PC-9 (cell line): ENCODE measurements around the gene ARFGEF3. TPM values are rescaled to one million over a fixed set of nuclear protein-coding genes. Genes with fewer than 3 reads are reported as not detected.

Source experiments
- BruUV-seq: library from RNA; stranded (reverse); fragments of 400-500 nt; replicated peaks from 2 replicates; lab custom pipeline; 2021; lab: Mats Ljungman, UMichigan
- CTCF ChIA-PET: fragments of 300-600 bp; sonication (Branson Sonifier 250); formaldehyde crosslinking; loops from one replicate; lab custom pipeline; 2022; ENCODE audit warnings: antibody characterized with exemption; lab: Charles Lee
- POLR2A ChIA-PET: fragments of 300-600 bp; sonication (Branson Sonifier 250); formaldehyde crosslinking; loops from one replicate; lab custom pipeline; 2022; ENCODE audit warnings: antibody characterized with exemption; ENCODE audit not compliant: unreplicated experiment; lab: Charles Lee
- DNase-seq, 2 experiments: peaks; one replicate each; pipeline versions ENCODE4 v3.0.0 to v3.0.0-alpha.2; 2015 to 2022; ENCODE audit warnings: mixed read lengths in 1 of 2
- H2AFZ ChIP-seq: fragments of 200-600 bp; sonication (generic); 2 replicates; pipeline ENCODE4 v1.8.1; 2017; ENCODE audit warnings: antibody characterized with exemption
- H3F3A ChIP-seq: fragments of 200-600 bp; sonication (generic); 2 replicates; pipeline ENCODE4 v1.8.1; 2017; ENCODE audit warnings: antibody characterized with exemption, mild to moderate bottlenecking, low read depth; ENCODE audit not compliant: insufficient read depth
- H3K27ac ChIP-seq: fragments of 200-600 bp; sonication (generic); 2 replicates; pipeline ENCODE4 v1.6.1; 2016; ENCODE audit warnings: mixed run types
- H3K27me3 ChIP-seq: fragments of 200-600 bp; sonication (generic); 2 replicates; pipeline ENCODE4 v1.6.1; 2016; ENCODE audit warnings: low read depth, mixed run types; ENCODE audit not compliant: insufficient read depth
- H3K36me3 ChIP-seq: fragments of 200-600 bp; sonication (generic); 2 replicates; pipeline ENCODE4 v1.6.1; 2016; ENCODE audit warnings: low read depth, mixed run types
- H3K4me1 ChIP-seq: fragments of 200-600 bp; sonication (generic); replicated peaks from 2 replicates; pipeline ENCODE4 v1.6.1; 2016; ENCODE audit warnings: mixed run types; ENCODE audit not compliant: insufficient read depth
- H3K4me2 ChIP-seq: fragments of 200-600 bp; sonication (generic); 2 replicates; pipeline ENCODE4 v1.6.1; 2017; ENCODE audit warnings: mixed run types
- H3K4me3 ChIP-seq: fragments of 200-600 bp; sonication (generic); 2 replicates; pipeline ENCODE4 v1.6.1; 2016; ENCODE audit warnings: mixed run types
- H3K79me2 ChIP-seq: fragments of 200-600 bp; sonication (generic); 2 replicates; pipeline ENCODE4 v1.6.1; 2017; ENCODE audit warnings: low read depth, mixed run types
- H3K9me2 ChIP-seq: fragments of 200-600 bp; sonication (generic); 2 replicates; pipeline ENCODE4 v1.8.1; 2017; ENCODE audit warnings: mild to moderate bottlenecking; ENCODE audit not compliant: insufficient read depth
- H3K9me3 ChIP-seq: fragments of 200-600 bp; sonication (generic); 2 replicates; pipeline ENCODE4 v1.8.1; 2016; ENCODE audit warnings: low read depth; ENCODE audit not compliant: insufficient read depth
- H4K20me1 ChIP-seq: fragments of 200-600 bp; sonication (generic); 2 replicates; pipeline ENCODE4 v1.8.1; 2017; ENCODE audit not compliant: insufficient read depth
- CTCF ChIP-seq: fragments of 200-600 bp; sonication (generic); conservative IDR thresholded peaks from 2 replicates; pipeline ENCODE4 v1.6.1; 2017; ENCODE audit warnings: mixed run types, antibody characterized with exemption, mild to moderate bottlenecking, moderate library complexity
- EZH2 ChIP-seq: fragments of 200-600 bp; sonication (generic); IDR thresholded peaks from 2 replicates; pipeline ENCODE4 v1.8.0; 2017; ENCODE audit warnings: antibody characterized with exemption, low read depth
- intact Hi-C: fragments of 100-400 bp; cut with micrococcal nuclease; formaldehyde crosslinking; loops from one replicate; pipeline ENCODE4 v1.10.0; 2022; ENCODE audit not compliant: unreplicated experiment
- total RNA-seq: library from RNA; stranded (reverse); gene quantifications from 2 replicates; pipeline ENCODE4 v1.2.3, GENCODE V29; 2021

ARFGEF3 gene
- total RNA-seq, 1 experiment from 2014 or later = 9.9 TPM

GRCh38 chr6:138196122-138196738, 34.5 kb downstream of the ARFGEF3 start:
- no TSS peak for BruUV-seq
- POLR2A ChIA-PET = no interaction called here
- CTCF ChIA-PET = no interaction called here

GRCh38 chr6:138197570-138197969, 35.8 kb downstream of the ARFGEF3 start:
- Histone ChIP-seq H3F3A (no peaks in the 10 kb centered on the region), H4K20me1 (no peaks in the 10 kb centered on the region), H3K4me3 (no peak overlapping the region), H3K79me2 (peaks cover 35% of the 10 kb centered on the region), H3K36me3 (no peaks in the 10 kb centered on the region), H3K9me3 (no peaks in the 10 kb centered on the region; the same call in 1 of the 2 replicates), H3K27ac (no peak overlapping the region), H3K27me3 (no peaks in the 10 kb centered on the region), H2AFZ (no peak overlapping the region), H3K4me1 (no peaks in the 10 kb centered on the region), H3K4me2 (no peak overlapping the region), H3K9me2 (no peaks in the 10 kb centered on the region)
- ChIA-PET POLR2A (no interaction called here), CTCF (no interaction called here)
- intact Hi-C loops = no loop called here
- TF ChIP-seq EZH2 (no peak), CTCF (no peak)
- DNase-seq = no peak
- BruUV-seq = no TSS peak

More at GRCh38 chr6:138196122-138196738, 34.5 kb downstream of the ARFGEF3 start:
- H3K4me1 ChIP-seq = no peaks in the 10 kb centered on the region
- no peaks in the 10 kb centered on the region for H3K9me2 ChIP-seq
- no peak for TF ChIP-seq CTCF
- TF ChIP-seq EZH2 = no peak
- no peaks in the 10 kb centered on the region for H4K20me1 ChIP-seq
- no peaks in the 10 kb centered on the region; the same call in 1 of the 2 replicates for H3F3A ChIP-seq
- no peak overlapping the region for H3K4me3 ChIP-seq
- H3K4me2 ChIP-seq = no peak overlapping the region
- H3K27ac ChIP-seq = no peak overlapping the region
- H3K79me2 ChIP-seq = peaks cover 35% of the 10 kb centered on the region
- H3K9me3 ChIP-seq = no peaks in the 10 kb centered on the region; the same call in 1 of the 2 replicates
- no peaks in the 10 kb centered on the region for H3K27me3 ChIP-seq
- H2AFZ ChIP-seq = no peak overlapping the region
- no peaks in the 10 kb centered on the region for H3K36me3 ChIP-seq
- intact Hi-C loops = no loop called here
- no peak for DNase-seq

- ChIA-PET POLR2A (no interaction called here), CTCF (no interaction called here)
- H2AFZ ChIP-seq = no peak overlapping the region
- no peaks in the 10 kb centered on the region for H3K9me2 ChIP-seq
- intact Hi-C loops = no loop called here
- no peaks in the 10 kb centered on the region for H4K20me1 ChIP-seq
- DNase-seq = no peak
- no peaks in the 10 kb centered on the region for H3K4me1 ChIP-seq
- H3K4me2 ChIP-seq = no peak overlapping the region
- TF ChIP-seq CTCF = no peak
- TF ChIP-seq EZH2 = no peak
- H3K79me2 ChIP-seq = peaks cover 29% of the 10 kb centered on the region
- no peak overlapping the region for H3K4me3 ChIP-seq
- H3K9me3 ChIP-seq = no peaks in the 10 kb centered on the region; the same call in 1 of the 2 replicates
- no peak overlapping the region for H3K27ac ChIP-seq
- no peaks in the 10 kb centered on the region for H3K27me3 ChIP-seq
- no TSS peak for BruUV-seq
- no peaks in the 10 kb centered on the region for H3F3A ChIP-seq
- H3K36me3 ChIP-seq = no peaks in the 10 kb centered on the region
Observed at GRCh38 chr6:138198430-138199091, 36.8 kb downstream of the ARFGEF3 start.
